HG02981 (cell line): Measurements from ENCODE around the gene HECW1.

Source experiments
- ATAC-seq: cut with Tn5 transposase; IDR thresholded peaks from one replicate; pipeline ENCODE4 v1.9.1; 2021; ENCODE audit warnings: mild to moderate bottlenecking, moderate library complexity; ENCODE audit not compliant: unreplicated experiment

The HECW1 gene

GRCh38 chr7:43142703-43143102 is 30.3 kb downstream of the HECW1 start:
- no peak for ATAC-seq

DNA sequence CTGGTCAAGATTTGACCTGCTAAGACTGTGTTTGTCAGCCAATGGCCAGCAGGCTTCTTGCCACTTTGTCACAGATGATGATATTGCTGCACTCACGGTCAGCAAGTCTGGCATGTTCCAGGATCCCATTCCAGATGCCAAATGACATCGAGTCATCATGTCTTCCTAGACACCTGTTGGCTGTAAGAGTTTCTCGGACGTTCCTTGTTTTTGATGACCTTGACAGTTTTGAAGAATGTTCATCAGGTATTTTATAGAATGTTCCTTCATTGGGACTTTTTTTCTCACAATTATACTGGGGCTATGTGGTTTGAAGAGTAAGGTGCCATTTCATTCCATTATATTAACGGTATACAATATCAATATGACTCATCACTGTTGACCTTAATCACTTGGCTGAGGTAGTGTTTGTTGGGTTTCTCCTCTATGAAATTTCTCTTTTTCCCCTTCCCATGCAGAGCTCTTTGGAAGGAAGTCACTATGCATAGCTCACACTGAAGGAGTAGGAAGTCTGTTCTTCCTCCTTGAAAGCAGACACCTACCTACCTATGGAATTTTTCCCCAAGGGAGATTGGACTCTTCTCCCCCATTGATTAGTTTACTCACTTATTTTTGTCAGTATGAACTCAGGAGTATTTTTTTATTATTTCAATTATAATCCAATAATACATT is 31.6 kb downstream of the HECW1 start:
- ATAC-seq, result no peak

DNA sequence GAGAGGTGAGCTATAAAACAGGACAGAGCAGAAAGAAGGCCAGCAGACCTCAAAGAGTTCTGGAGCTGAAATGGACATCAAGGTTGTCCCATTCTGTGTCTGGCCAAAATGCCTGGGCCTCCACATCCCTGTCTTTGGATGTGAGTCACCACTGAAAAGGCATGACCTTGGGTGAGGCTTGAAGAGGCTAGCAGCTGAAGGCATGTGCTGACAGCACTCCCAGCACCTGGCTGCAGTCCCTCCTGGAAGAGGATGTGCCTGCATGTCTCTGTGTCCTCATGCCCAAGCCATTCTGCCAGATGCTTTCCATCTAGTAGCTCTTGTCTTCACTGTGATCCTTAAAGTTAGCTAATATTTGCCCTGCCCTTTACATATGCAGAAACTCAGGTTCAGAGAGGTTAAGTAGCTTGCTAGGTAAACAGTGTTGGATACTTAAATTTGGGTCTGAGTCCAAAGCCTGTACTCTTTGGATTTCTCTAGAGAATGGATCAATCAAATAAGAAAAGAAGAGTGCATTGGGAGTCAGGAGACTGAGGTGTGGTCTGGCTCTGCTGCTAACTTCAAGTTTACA is 35.8 kb downstream of the HECW1 start:
- ATAC-seq, result no peak

DNA sequence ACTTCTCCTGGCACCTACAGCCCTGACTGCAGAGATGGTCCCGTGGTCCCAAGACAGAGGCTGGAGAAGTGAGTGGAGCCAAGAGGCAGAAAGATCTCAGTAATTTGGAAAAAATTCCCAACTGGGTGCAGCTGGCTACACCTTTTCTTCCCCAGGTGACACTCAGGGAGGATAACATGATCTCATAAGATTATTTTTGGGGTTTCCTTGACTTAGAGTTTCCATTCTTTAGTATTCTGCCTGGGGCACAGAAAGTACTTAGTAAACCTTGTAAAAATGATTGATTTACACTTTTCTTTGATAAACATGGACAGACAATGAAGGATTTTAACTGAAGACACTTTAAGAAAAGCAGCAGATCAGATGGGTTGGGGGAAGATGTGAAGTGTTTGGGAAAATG is 38.6 kb downstream of the HECW1 start:
- ATAC-seq, result no peak

GRCh38 chr7:43152696-43153095 is 40.2 kb downstream of the HECW1 start:
- ATAC-seq, result no peak

DNA sequence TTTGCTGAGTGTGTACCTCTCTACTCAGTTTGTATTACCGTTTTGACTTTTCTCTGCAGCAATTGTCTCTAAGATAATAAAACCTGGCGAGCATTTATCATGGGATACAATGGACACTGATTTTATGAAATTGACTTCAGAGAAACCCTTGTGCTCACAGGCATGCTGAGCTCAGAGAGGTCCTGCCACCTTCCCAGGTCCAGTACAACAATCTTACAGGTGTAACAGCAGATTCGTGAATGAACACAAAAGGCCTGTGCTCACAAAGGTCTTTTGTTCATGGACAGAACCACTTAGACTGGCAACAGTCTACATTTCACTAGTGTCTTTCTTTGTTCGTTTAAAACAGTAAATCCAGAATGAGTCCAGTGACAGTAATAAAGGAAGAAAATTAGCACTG is 43.2 kb downstream of the HECW1 start:
- ATAC-seq, result no peak

GRCh38 chr7:43163885-43164284 is 51.4 kb downstream of the HECW1 start:
- no peak for ATAC-seq

- peak; percentile 86 for ATAC-seq
These were observed 52.3 kb downstream of the HECW1 start for GRCh38 chr7:43164757-43165156.

DNA sequence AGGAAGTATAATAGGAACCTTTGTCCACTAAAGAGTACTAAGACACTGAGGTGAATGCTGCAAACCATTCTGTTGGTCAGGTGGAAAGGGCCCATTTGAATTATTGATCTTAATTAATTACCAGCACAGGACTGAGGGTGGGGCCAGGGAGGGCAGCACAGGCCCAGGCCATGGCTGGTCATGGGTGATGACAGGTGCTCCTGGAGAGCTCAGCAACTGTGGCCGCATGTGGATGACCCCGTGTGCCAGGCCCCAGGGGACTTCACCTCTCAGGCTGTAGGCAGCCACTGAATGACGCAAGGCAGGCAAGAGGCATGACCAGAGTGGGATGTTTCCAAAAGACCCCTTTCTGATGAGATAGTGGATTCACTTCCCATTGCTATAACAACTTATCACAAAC is 54.2 kb downstream of the HECW1 start:
- ATAC-seq, result no peak

GRCh38 chr7:43169076-43169475 is 56.6 kb downstream of the HECW1 start:
- no peak for ATAC-seq

DNA sequence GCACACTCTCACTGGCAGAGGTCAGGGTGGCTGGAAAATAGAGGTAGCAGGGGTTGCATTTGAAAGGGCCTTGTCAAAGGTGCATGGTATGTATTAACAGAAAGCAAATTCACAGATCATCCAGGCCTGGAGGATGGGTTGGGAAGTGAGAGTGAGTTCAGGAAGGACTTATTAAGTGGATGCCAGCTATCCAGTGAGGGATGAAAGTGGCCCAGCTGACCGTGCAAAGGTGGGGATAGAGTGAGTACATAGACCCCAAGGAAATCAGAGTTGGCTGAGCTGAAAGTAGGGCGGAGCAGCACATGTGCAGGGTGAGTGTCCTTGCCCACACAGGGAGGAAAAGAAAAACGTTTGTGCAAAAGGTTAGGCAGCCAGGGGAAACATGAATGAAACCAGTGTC is 58.1 kb downstream of the HECW1 start:
- no peak for ATAC-seq

- ATAC-seq, result no peak
These were observed 63.2 kb downstream of the HECW1 start for GRCh38 chr7:43175570-43176200.

- no peak for ATAC-seq
These were observed 66.9 kb downstream of the HECW1 start for GRCh38 chr7:43179393-43179792.

DNA sequence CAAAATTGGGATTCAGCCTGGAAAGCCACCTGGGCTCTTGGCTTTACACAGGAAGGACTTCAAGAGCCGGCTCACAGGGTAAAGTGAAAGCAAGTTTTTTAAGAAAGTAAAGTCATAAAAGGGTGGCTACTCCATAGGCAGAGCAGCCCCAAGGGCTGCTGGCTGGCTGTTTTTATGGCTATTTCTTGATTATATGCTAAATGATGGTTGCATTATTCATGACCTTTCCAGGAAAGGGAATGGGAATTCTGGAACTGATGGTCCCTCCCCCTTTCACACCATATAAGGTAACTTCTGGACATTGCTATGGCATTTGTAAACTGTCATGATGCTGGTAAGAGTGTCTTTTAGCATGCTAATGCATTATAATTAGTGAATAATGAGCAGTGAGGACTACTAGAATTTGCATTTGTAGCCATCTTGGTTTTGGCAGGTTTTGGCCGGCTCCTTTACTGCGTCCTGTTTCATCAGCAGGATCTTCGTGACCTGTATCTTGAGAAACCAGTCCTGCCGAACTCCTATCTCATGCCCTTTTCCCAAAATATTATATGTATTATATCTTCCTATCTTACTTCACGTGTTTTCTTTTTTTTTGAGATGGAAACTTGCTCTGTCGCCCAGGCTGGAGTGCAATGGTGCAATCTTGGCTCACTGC is 80.5 kb downstream of the HECW1 start:
- no peak for ATAC-seq

GRCh38 chr7:43193893-43194292 is 81.4 kb downstream of the HECW1 start:
- ATAC-seq, result no peak

DNA sequence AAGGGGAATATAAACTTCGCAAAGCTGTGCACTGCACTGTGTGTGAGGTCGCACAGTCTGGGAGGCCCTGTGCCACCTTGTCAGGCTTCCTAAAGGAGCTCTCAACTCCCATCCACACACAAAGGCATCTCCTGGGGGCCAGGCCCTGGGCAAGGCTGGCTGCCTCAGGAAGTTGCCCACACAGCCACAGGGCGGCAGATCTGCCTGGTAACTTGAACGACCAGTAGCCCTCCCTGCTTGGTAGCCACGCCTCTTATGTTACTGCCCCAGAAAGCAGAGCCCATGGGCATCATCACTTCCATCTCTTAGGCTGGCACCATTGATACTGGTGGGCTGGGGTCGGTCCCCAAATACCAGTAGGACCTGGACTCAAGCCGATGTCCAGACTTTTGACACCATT is 82.8 kb downstream of the HECW1 start:
- no peak for ATAC-seq

DNA sequence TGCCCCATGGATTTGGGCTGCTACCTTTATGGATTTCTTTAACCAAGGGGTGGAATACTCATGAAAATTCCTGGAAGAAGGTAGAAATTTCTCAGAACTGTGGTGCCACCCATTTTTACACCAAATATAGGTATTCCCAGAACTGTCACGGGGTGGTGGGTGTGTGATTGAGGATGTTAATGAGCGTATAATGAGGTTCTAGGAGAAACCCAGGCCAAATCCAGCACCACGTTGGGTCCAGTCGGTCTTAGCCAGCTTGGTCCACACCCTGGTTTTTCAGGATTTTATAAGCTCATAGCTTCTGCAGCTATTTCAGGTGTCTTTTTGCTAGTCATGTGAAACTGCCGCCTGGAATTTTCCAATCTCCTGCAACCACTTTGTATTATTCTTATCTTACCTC is 83.3 kb downstream of the HECW1 start:
- ATAC-seq, result no peak

DNA sequence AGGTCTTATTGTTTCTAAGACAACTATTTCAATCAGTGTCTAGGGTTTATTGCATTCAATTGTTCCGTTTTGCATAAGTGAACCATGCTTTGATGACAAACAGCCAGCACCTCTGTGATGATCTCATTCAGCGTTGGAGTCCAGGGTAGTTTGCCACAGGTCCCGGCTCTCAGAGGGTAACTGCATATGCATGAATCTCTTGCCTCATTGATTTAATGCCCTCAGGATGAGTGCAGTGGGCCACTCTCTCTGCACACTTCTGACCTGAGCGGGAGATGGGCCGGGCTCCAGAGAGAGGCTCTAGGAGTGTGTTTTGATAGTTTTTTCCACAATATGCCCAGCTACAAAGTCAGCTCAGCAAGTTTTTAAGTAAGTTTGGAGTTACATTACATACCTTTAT is 83.9 kb downstream of the HECW1 start:
- ATAC-seq, result no peak

- ATAC-seq, result no peak
These were observed 85.6 kb downstream of the HECW1 start for GRCh38 chr7:43198016-43198415.

- no peak for ATAC-seq
These were observed 86.2 kb downstream of the HECW1 start for GRCh38 chr7:43198599-43199090.

DNA sequence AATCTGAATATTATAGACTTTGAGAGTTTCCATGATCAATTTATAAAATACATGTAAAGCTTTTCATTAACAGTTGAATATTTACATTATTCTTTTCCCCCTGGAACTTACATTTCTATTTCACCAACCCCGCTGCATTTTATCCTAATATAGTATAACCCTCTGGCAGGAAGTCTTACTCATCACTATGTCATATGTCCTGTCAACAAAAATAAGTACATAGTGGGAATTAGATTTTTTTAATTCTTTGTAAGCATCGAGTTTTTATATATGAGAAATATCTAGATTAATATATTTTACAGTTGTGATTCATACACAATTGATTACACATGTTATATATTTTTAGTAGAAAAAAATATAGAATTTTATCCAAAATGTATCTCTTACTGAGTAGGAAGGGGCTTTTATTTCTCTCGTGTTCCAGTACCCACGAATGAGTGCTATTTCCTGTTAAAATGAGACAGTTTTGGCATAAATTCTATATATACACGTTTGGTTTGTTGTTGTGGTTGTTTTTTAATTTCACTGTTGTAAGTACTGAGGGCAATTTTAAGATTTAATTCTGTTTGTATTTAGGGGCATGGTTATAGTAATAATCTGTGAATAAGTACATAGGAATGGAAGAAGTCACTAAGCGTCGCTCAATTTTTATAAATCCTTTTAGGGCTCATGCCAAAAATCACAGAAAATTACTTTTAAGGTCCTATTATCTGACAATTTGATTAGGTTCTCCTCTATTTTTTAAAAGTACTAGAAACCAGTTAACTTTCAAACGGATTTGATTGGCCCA is 87.1 kb downstream of the HECW1 start:
- no peak for ATAC-seq
